CD1c-positive myeloid dendritic cell (primary cell): ENCODE results near the gene DNASE1L1.

Experiments
- DNase-seq: peaks from one replicate; pipeline ENCODE4 v3.0.0-alpha.2; 2016; ENCODE audit errors: extremely low spot score

DNASE1L1 gene

DNA sequence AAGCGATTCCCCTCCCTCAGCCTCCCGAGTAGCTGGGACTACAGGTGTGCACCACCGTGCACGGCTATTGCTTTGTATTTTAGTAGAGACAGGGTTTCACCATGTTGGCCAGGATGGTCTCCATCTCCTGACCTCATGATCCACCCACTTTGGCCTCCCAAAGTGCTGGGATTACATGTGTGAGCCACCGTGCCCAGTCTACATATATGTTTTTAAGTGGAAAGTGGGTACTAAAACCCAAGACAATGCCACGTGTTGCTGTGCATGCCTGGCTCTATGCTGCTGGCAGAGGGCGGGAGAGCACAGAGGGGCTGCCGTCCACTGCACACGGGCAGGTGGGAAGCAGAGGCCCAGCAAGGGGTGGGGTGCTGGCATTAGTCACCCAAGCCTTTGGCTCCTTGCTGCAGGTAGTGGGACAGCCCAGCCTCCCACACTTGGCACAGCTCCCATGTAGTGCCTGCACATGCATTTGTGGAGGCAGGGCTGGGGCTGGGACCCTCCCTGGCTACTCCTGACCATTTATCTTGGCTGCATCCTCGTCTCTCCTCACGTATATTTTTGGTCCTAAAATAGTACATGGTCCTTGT, 26.5 kb downstream of the DNASE1L1 start:
- DNase-seq: no peak

DNA sequence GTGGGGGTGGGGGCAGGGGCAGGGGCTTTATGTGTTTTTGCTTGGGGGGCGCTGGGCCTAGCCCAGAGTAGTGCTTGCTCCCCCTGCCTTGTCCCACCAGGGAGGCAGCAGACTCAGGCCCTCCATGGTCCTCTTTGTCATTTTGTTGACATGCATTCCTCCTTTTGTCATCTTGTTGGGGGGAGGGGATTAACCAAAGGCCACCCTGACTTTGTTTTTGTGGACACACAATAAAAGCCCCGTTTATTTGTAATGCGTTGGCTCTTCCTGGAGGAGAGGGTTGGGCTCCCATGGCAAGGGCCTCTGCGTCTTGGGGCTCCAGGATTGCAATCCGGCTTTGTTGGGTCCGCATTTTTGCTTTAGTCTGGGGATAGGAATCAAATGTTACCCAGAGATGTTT, 27.8 kb downstream of the DNASE1L1 start:
- no peak for DNase-seq

DNA sequence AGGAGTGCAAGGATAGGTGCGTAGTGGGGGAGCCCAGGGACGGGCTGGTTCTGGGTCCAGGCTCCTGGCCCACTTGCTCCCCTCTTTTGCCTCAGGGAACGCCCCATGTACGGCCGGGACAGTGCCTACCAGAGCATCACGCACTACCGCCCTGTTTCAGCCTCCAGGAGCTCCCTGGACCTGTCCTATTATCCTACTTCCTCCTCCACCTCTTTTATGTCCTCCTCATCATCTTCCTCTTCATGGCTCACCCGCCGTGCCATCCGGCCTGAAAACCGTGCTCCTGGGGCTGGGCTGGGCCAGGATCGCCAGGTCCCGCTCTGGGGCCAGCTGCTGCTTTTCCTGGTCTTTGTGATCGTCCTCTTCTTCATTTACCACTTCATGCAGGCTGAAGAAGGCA, 28.3 kb downstream of the DNASE1L1 start:
- DNase-seq: no peak

DNA sequence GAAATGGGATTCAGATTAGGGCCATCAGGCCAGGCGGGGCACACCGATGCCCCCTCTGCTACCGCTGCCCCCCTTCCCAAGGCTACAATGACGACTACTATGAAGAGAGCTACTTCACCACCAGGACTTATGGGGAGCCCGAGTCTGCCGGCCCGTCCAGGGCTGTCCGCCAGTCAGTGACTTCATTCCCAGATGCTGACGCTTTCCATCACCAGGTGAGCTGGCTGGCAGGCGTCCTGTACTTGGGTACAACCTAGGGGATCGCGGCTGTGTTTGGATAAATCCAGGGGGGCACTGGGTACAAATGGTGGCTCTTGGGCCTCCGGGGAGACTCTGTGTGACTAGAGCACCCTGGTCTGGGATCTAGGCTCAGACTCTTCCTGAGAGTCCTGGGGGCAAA, 28.9 kb downstream of the DNASE1L1 start:
- DNase-seq: no peak

DNA sequence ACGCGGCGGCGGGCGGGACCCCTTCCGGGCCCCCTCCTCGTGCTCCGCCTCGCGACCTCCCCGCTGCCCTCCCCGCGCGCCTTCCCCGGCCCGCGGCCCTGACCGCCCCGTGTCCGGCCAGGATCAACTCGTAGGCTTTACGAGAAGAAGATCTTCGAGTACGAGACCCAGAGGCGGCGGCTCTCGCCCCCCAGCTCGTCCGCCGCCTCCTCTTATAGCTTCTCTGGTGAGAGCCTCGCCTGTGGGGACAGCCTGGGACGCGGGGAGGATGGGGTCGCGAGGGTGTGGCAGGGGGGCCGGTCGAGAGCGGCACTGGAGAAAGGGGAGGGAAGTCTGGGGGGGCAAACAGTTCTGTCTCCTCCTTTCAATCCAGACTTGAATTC, 29.5 kb downstream of the DNASE1L1 start:
- no peak for DNase-seq

DNA sequence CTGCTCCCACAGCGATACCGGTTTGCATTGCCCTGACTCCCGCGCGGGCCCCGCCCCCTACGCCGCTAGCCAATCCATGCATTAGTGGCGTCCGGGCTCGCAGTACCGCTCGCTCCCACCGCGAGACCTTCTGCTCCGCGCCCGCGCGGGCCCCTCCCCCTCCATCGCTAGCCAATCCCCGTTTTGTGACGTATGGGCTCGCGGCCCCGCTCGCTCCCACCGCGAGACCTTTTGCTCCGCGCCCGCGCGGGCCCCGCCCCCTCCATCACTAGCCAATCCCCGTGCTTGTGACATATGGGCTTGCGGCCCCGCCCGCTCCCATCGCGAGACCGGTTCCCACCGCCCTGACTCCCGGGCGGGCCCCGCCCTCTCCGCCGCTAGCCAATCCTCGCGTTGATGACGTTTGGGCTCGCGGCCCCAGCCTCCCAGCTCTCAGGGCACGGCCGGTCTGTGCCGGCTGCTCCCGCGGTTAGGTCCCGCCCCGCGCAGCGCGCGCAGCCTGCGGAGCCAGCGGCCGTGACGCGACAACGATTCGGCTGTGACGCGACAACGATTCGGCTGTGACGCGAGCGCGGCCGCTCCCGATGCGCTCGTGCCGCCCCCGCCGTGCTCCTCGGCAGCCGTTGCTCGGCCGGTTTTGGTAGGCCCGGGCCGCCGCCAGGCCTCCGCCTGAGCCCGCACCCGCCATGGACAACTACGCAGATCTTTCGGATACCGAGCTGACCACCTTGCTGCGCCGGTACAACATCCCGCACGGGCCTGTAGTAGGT, 30.1 kb downstream of the DNASE1L1 start, which contains the start of gene EMD:
TSS of gene EMD (plus strand) at position 497 of the 770 bp plus-strand sequence. CDS start at position 687, 190 bp downstream.
- DNase-seq: peak; percentile 97

DNA sequence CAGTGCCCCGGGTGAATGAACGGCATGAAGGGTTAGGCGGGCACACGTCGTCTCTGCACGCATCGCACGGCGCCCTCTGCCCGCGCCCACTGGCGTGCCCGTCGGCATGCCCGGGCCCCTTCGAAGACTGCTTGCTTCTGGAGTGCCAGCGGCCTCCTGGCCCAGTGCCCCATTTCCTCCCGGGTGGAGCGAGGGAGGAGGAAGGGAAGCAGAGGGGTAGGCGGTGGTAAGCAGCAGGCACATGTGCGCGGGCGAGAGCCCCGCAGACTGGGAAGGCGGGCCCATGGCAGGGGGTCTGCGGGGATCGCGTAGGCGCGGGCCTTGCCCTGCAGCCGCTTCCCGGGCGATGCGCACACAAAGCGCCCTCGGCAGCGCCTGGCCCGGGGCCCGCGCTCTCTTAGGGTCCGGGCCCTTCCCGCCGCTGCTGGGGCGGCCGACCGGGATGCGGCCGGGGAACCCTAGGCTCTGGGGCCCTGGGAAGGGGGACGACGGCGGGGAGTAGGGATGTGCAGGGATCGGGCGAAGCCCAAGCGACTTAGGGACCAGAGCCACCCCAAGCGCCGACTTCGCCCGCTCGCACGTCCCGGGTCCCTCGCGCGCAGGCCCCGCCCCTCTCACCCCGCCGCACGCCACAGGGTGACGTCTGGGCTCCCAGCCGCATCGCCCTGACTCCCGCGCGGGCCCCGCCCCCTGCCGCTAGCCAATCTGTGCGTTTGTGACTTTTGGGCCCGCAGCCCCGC, 30.8 kb downstream of the DNASE1L1 start:
- peak; percentile 49 for DNase-seq

DNA sequence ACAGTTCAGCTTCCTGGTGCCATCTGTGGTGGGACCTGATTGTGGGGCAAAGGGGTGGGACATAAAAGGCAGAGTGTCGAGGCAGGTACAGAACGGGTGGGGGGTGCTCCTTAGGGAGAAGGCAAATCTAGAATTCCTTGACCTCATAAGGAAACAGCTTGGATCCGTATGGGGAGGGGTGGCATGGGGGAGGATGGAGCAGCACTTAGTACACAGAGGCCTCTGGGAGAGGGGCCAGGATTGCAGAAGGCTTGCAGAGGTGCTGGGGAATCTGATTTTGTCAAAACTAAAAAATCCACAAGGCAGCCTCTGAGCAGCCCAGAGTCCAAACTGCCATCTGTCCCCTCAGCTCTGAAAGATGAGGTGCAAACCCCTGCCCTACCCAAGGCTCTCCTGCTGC, 32.3 kb downstream of the DNASE1L1 start:
- no peak for DNase-seq

DNA sequence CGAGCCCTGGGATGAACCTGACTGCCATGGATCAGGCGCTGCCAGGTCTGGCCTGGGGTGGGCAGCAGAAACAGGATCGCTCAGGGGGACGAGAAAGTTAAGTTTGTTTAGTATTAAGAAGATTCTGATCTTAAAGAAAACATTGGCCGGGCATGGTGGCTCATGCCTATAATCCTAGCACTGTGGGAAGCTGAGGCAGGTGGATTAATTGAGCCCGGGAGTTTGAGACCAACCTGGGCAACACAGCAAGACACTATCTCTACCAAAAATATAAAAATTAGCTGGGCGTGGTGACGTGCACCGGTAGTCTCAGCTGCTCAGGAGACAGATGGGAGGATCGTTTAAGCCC, 33.9 kb downstream of the DNASE1L1 start:
- DNase-seq: no peak

DNA sequence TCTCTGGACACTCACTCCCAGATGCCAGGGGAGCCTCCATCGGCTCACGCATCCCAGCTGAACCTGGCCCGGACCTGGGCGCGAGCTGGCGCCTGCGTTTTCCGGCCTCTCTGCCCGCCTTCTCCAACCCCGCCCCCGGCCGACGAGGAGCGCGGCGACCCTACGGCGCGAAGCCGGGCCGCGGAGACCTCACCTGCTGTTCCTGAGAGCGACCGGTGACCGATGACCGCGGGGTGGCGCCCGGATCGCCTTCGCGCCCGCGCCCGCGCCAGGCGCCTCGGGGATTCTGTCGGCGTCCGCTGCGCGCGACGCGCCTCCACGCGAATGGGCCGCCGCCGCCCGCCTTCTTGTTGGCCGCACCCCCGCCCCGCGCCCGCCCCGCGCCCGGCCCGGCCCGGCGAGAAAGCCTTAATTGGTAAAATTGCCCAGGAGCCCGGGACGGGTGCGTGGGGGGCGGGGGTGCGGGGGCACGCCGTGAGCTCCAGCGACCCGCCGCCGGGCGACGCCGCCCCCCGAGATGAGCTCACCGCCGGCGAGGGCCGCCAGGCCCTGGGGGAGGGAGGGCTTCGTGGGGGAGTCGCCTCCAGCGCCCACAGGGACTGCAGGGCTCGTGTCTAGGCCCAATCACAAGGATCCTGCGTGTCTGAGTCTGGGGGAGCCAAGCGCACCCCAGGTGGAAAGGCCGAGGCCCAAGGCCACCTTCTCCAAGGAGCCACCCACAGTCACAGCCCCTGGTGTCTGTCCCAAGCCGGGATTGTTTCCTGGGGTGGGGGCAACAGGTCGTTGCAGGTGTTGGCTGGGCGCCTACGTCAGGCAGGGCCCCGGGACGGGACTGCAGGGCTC, 34.5 kb downstream of the DNASE1L1 start, which contains the start of gene FLNA:
TSS of gene FLNA (minus strand) at position 322 of the 843 bp plus-strand sequence. CDS start 3,389 bp downstream, outside the sequence.
- DNase-seq: peak; percentile 45

DNA sequence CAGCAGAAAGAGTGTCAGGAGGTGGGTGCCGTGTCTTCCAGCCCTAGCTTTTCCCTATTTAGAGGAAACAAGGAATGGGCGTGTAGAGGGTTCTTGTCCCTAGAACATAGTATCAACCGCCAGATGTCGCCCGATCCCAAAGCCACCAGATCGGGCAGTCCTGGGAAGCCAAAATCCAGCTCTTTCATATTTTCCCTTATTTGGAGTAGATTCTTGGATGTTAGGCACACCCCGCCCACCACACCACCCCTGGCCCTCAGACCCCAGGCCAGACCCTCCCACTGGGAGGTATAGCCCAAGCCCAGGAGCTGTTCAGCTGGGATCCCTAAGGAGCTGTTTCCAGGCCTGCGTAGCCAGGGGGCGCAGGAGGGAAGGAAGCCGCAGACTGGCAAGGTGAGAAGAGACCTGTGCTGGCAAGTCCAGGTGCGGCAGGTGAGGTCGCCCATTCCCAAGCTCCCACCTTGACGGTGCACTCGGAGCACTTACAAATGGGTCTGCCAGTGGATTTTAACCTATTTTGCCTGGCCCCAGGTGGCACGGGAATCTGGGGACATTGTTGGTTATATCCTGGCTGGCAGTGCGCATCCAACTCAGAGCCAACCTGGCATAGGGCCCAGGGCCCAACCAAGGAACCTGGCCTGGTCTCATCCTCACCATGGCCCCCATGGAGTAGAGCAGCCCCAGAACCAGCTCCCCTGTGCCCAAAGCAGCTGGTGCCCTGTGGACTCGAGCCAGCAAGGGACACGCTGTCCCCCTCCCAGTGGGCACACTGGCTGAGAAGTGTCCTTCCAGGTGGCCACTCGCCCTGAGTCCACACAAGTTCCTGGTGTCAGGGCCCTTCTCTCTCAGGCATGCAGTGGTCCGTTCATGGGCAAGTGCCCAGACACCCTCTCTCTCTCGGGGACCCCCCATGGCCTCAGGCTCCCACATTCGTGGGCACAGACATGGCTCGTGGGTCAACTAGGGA, 35.4 kb downstream of the DNASE1L1 start:
- DNase-seq: peak; percentile 57

DNA sequence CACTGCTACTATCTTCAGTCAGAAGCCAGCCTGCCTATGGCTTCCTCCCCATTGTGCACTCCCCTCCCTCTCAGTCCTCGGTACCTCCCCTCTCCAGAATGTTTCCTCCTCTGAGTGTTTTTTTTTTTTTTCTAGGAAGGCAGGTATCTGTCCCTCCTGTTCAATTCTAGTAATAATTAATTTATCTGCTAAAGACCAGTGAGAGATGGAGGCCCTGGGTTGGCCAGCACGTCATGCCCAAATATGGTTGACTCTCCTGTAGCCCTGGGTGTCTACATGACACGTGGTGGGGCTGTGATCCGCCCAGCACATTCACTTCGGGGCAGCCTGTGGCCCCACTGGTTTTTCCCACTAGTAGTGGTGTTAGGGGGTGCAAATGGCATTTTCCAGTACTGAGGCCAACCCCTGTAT, 36.4 kb downstream of the DNASE1L1 start:
- DNase-seq: peak; percentile 26

DNA sequence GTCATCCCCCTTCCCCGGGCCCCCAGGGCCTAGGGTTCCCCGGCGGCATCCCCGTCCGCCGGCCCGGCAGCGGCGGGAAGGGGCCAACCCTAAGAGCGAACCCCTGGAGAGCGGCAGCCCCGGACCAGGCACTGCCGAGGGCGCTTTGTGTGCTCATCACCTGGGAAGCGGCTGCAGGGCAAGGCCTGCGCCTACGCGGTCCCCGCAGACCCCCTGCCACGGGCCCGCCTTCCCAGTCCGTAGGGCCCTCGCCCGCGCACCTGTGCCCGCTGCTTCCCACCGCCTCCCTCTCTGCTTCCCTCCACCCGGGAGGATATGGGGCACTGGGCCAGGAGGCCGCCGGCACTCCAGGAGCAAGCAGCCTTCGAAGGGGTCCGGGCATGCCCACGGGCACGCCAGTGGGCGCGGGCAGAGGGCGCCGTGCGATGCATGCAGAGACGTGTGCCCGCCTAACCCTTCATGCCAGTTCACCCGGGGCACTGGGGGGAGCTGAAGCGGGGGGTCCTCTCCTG, 37.2 kb downstream of the DNASE1L1 start:
- no peak for DNase-seq

DNA sequence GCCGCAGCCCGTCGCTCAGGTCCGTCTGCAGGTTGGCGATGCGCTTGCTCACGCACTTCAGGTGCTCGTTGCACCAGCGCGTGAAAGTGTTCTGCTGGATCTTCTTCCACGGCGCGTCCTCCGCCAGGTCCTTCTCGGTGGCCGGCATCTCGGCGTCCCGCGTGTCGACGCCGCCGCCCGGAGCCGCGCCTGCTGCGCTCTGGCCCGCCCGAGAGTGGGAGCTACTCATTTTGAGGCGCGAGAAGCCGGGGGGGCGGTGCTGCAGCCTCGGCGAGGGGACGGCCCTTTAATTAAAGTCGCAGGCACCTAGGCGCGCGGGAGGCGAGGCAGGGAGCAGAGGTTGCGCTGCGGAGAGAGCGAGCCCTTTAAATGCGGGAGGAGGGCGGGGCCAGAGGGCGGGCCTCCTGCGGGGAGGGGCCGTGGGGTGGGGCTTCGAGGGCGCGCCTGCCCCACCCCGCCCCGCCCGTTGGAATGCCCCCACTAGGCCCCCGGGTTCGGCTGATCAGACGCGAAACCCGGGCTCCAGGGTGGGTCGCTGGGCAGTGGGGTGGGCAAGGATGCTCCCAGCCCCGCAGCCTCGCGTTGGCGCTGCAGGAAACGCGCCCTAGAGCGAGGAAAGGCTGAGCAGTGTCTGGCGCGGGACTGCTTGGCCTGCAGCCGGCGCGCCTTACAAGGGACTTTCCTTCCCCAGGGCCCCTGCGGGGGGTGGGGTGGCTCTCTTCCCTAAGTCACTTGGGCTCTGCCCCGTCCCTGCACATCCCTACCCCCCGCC, 37.9 kb downstream of the DNASE1L1 start:
- peak; percentile 95 for DNase-seq

DNA sequence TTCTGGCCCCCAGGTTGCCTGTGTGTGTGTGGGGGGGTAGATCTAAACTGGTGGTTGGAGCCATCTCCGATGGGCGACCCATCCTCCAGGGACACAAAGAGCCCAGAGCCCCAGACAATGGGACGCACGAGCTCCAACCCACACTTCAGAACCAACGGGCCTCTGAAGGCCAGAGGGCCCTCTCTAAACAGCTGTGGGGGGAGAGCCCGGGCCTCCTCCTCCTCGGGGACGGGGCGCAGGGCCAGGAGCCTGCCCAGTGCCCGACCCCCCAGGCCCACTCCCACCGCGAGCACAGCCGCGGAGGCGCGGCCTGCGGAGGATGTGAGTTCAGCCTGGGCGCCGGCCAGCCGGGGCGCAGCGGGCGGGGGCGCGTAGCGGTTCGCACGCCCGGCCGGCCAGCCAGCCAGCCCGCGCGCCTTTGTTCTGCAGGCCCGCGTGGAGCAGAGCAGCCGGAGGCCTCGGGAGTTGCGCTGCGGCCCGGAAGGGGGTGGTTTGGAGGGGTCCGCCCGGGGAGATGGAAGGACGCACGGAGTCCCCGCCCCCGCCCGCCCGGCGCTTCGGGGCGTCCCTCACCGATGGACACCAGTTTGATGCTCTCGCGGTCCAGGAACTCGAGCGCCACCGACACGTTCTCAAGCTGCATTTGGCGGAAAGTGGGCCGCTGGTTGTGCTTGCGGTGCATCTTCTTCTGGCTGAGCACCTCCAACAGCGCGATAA, 38.6 kb downstream of the DNASE1L1 start:
- no peak for DNase-seq

DNA sequence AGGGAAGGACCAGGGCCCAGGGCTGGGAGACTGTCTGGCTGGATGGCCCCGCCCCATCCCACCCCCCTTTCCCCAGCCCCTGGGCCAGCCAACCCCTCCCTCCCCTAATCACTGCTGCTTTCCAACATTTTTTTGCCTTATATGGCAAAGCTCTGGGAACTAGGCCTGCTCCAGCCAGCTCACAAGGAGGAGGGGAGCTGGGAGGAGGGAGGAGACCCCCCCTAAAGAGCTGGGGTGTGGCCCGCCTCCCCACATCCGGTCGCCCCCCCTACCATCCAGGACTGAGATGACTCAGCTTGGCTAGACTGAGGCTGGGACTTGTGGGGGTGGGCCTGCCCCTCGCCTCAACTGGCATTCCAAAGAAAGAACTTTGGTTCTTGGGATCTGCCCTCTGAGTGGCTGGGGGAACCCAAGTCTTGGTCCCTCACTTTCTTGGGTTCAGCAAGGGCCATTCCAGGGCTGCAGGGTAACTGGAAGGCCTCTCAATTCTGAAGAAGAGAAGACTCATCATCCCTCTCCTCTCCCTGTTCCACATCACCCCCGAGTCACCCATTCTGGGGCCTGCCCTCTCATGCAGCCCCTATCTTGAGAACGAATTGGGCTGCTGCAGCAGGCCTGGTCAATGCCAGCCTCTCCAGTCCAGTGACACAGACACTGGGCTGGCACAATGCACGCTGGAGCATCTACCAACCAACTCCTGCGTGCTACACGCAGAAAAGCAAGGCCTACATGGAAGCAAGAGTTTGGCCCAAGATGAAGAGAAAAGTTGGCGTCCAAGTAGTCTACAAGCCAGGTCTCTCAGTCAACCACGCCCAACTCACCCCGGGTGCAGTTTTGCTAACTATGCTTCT, 39.4 kb downstream of the DNASE1L1 start:
- DNase-seq: peak; percentile 71

DNA sequence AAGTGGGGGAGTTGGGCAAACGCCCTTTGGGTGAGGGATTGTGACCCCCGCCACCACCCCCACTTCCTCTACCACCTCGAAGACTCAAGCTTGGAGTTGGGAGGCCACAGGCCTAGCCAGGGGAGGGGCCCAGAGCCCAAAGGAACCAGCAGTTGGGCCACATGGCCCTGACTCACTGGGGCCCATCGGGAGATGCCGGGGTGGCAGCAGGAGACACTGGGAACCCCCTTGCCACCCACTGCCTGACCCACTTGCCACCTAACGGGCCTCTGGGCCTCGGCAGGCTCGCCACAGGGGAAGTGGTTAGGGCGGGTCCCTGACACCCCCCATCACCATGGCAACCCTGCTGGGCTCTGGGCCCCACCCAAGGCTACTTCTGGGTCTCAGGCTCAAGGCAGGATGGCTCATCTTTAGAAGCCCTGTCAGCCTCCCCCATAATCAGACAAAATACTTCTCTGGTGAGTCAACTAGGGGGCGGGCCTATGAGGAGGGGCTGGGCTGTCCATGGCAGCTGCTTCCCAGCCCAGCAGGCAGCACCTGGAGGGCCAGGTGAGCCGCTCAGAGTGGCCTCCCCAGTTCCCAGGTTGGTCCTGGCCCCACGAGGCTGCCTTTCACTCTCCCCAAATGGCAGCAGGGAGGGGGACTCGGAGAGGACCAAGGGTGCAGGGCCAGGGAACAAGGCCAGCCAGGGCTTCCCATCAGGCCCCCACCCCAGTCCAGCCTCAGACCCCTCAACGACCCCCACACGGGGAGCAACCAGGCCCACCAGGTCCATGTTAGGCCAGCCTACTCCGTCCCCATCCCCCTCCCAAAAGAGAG, 40.2 kb downstream of the DNASE1L1 start:
- peak; percentile 95 for DNase-seq
